ENCODE data around the gene CCDC15.
"Not testable (repeated sequence)": the region's sequence is repeated elsewhere in the genome, so short reads cannot be mapped to it uniquely, and the experiment has no call there.

CCDC15 gene

DNA sequence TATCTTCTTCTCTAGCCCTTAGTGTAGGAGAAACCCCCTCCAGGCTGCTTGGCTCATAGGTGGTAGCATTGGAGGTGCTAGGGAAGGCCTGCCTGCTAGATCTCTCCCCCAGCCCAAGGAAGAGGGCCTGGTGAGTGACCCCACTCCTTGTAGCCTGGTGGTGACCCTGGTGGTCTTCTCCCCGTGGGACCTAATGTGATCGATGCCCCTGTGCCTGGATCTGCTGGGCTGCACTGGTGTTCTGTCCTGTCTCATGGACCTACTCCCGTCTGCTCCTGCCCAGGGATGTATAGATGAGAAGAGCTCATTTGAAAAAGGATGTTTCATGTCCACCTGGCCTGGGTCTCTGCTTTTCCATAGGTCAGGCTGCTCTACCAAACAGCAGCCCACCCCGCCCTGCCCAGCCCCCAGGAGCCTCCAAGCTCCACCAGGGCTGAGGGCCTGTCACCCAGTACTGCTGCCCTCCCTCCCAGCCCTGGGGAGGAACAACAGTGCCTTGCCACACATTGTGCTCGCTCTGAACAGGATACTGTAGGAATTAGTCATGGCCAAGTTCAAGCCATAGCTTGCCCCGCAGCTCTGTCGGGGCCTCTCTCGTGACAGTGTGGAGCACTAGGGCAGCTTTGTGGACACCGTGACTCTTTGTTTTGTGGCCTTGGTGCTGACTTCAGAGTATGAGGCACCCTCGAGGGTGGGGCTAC lies 128.8 kb downstream of the CCDC15 start:
- peak; percentile 78 for DNase-seq (ENCODE audit: low spot score)

- DNase-seq (ENCODE audit: low spot score): no peak
Measured at GRCh38 chr11:125083312-125084056, 129.5 kb downstream of the CCDC15 start.

- DNase-seq (ENCODE audit: low spot score): no peak
Measured at GRCh38 chr11:125084057-125084416, 130.0 kb downstream of the CCDC15 start.

GRCh38 chr11:125084761-125085231 lies 130.8 kb downstream of the CCDC15 start:
- no peak for DNase-seq (ENCODE audit: low spot score)

GRCh38 chr11:125085301-125086081 lies 131.5 kb downstream of the CCDC15 start:
- no peak for DNase-seq (ENCODE audit: low spot score)

DNA sequence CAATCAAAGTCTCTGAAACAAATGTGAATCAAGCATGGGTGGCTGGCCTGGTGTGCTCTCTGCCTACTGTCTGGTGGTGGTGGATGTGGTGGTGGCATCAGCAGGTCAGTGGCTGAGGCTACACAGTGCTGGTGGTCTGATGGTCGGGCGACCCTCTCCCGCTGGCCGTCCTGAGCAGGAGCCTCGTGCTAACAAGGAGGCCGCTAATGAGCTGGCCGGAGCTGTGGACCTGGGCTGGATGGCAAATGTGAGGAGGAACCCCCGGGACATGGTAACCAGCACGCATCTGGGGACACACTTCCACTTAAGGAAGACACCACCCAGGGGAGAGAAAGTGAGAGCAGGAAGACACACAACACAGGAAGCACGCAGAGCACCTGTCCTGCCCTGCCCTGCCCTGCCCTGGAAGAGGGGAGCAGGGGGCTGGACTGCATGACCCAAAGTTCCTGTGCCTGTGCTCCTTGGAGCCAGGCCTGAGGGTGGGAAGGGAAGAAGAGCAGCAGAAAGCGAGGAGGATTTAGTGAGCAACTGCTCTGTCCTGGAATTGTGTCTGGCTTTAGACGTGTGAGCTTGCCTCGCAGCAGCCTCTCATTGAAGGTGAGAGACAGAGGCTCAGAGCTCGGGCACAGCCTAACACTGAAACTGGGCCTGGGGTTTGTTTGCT lies 132.8 kb downstream of the CCDC15 start:
- DNase-seq (ENCODE audit: low spot score): no peak

- no peak for DNase-seq (ENCODE audit: low spot score)
Measured at GRCh38 chr11:125088123-125088522, 134.1 kb downstream of the CCDC15 start.

- DNase-seq (ENCODE audit: low spot score): no peak
Measured at GRCh38 chr11:125088576-125089455, 134.8 kb downstream of the CCDC15 start.

DNA sequence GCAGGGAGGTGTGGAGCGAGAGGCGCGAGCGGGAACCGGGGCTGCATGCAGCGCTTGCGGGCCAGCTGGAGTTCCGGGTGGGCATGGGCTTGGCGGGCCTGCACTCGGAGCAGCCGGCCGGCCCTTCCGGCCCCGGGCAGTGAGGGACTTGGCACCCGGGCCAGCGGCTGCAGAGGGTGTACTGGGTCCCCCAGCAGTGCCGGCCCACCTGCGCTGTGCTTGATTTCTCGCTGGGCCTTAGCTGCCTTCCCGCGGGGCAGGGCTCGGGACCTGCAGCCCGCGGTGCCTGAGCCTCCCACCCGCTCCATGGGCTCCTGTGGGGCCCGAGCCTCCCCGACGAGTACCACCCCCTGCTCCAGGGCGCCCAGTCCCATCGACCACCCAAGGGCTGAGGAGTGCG lies 135.5 kb downstream of the CCDC15 start:
- not testable (repeated sequence) for DNase-seq (ENCODE audit: low spot score)

DNA sequence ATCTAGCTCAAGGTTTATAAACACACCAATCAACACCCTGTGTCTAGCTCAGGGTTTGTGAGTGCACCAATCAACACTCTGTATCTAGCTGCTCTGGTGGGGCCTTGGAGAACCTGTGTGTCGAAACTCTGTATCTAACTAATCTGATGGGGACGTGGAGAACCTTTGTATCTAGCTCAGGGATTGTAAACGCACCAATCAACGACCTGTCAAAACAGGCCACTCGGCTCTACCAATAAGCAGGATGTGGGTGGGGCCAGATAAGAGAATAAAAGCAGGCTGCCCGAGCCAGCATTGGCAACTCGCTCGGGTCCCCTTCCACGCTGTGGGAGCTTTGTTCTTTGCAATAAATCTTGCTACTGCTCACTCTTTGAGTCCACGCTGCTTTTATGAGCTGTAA lies 136.1 kb downstream of the CCDC15 start:
- DNase-seq (ENCODE audit: low spot score): not testable (repeated sequence)

GRCh38 chr11:125090816-125091215 lies 136.8 kb downstream of the CCDC15 start:
- DNase-seq (ENCODE audit: low spot score): no peak
